Activated T-cell treated with anti-CD3 and anti-CD28 coated beads, Interleukin-2, amount 50 U/mL, for 24 hours (primary cell): ENCODE results near the gene IGFBP5.

Source experiments
- DNase-seq: peaks from one replicate; pipeline ENCODE4 v3.0.0-alpha.2; 2020
- H3K27ac Mint-ChIP-seq: 2 replicates; pipeline ENCODE4 v1.8.0; 2020; ENCODE audit warnings: mild to moderate bottlenecking, mixed read lengths
- H3K27me3 Mint-ChIP-seq: 2 replicates; pipeline ENCODE4 v1.8.0; 2020; ENCODE audit warnings: mixed read lengths
- H3K36me3 Mint-ChIP-seq: 2 replicates; pipeline ENCODE4 v1.8.0; 2020; ENCODE audit warnings: low read depth, mixed read lengths
- H3K4me1 Mint-ChIP-seq: 2 replicates; pipeline ENCODE4 v1.8.0; 2020; ENCODE audit warnings: low read depth, mixed read lengths
- H3K4me3 Mint-ChIP-seq: 2 replicates; pipeline ENCODE4 v1.8.0; 2020; ENCODE audit warnings: mild to moderate bottlenecking, moderate library complexity, mixed read lengths
- H3K9me3 Mint-ChIP-seq: 2 replicates; pipeline ENCODE4 v1.8.0; 2020; ENCODE audit warnings: mixed read lengths

Gene IGFBP5, protein sequence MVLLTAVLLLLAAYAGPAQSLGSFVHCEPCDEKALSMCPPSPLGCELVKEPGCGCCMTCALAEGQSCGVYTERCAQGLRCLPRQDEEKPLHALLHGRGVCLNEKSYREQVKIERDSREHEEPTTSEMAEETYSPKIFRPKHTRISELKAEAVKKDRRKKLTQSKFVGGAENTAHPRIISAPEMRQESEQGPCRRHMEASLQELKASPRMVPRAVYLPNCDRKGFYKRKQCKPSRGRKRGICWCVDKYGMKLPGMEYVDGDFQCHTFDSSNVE

DNA sequence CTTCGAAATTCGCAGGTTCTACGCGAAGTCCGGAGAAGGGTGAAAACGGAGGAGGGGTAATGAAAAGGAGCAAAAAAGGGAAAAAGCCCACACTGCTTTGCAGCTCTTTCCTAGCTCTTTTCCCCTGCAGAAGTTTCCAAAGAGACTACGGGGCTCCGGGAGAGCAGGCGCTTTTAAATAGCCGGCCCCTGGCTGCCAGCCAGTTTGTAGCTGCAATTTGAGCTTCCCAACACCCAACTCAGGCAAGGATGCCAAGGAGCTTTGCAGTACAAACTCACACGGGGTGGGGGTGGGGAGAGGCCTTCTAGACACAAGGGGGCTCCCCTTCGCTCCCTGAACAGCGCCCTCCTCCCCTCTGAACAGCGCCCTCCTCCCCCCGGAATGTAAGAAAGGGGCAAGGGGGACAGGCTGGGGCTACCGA lies at the start of gene IGFBP5:
IGFBP5 (minus strand) TSS at position 149 of the 421 bp plus-strand sequence. CDS start 774 bp downstream, outside the sequence.
- no peak for DNase-seq
- H3K36me3 Mint-ChIP-seq, result no peaks in the 10 kb centered on the region
- no peak within 1 kb of the TSS for H3K27ac Mint-ChIP-seq
- H3K4me3 Mint-ChIP-seq, result peak within 1 kb of the TSS; percentile 66
- H3K4me1 Mint-ChIP-seq, result peaks cover 33% of the 10 kb centered on the region
- peaks cover 60% of the 10 kb centered on the region for H3K27me3 Mint-ChIP-seq
- no peaks in the 10 kb centered on the region for H3K9me3 Mint-ChIP-seq

DNA sequence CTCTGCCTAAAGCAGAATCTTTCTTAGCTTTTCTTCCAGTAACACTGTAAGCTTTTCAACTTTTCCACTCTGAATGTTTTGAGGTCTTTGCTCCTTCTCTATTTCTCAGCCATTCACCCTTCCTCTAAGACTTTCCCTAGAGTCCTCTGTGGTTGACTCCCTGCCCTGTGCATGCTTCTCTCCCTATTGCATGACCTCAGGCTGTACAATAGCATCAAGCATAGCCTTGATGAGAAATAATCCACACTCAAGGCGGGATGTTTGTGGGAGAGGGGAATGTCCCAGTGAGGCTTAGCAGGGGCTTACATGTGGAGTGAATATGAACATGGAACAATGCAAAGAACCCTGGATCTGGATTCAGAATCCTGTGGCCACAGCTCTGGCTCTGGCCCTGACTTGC lies 48.4 kb upstream of the IGFBP5 start:
- no peak for DNase-seq
- peaks cover 39% of the 10 kb centered on the region for H3K27me3 Mint-ChIP-seq
- no peaks in the 10 kb centered on the region for H3K36me3 Mint-ChIP-seq

DNA sequence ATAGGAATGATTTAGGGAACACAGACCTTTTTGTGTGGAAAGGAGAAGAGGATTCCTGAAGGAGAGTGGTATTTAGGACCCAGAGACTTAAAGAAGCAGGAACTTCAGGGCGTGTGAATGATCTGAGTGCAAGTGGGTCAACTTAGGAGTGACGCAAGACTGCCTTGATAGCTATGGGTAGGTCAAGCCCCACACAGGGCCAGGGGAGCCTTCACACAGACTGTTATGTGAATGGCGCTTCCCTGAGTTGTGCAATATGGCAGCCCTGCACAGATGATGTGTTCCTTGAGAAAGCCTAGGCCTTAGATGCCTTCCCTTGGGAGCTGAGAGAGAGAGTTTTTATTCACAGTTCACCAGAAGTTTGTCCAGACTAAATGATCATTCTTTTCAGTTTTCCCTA lies 47.1 kb upstream of the IGFBP5 start:
- Mint-ChIP-seq H3K27ac (no peak overlapping the region), H3K36me3 (no peaks in the 10 kb centered on the region), H3K4me3 (no peak overlapping the region), H3K9me3 (no peaks in the 10 kb centered on the region), H3K4me1 (no peaks in the 10 kb centered on the region), H3K27me3 (peaks cover 35% of the 10 kb centered on the region)
- DNase-seq, result no peak

More for the DNA sequence above, 48.4 kb upstream of the IGFBP5 start:
- Mint-ChIP-seq H3K9me3 (no peaks in the 10 kb centered on the region), H3K4me3 (no peak overlapping the region), H3K4me1 (no peaks in the 10 kb centered on the region), H3K27ac (no peak overlapping the region)

DNA sequence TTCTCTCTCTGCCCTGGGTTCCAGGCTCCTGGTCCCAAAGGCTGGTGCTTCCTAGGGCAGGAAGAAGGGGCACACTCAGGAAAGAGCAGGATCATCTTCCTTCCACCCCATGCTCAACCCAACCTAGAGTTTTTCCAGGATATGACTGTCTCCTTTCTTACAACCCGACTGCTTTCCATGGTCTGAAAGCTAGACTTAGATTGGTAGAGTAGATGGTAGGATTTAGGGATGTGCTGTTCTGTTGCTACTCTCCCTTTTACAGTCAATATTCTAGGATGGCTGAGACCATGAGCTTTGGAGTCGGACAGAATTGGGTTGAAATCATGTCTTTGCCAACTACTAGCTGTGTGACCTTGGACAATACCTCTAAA lies 45.9 kb upstream of the IGFBP5 start:
- Mint-ChIP-seq H3K4me3 (no peak overlapping the region), H3K36me3 (no peaks in the 10 kb centered on the region), H3K4me1 (no peaks in the 10 kb centered on the region), H3K27me3 (peaks cover 30% of the 10 kb centered on the region), H3K27ac (no peak overlapping the region), H3K9me3 (no peaks in the 10 kb centered on the region)
- DNase-seq, result no peak

DNA sequence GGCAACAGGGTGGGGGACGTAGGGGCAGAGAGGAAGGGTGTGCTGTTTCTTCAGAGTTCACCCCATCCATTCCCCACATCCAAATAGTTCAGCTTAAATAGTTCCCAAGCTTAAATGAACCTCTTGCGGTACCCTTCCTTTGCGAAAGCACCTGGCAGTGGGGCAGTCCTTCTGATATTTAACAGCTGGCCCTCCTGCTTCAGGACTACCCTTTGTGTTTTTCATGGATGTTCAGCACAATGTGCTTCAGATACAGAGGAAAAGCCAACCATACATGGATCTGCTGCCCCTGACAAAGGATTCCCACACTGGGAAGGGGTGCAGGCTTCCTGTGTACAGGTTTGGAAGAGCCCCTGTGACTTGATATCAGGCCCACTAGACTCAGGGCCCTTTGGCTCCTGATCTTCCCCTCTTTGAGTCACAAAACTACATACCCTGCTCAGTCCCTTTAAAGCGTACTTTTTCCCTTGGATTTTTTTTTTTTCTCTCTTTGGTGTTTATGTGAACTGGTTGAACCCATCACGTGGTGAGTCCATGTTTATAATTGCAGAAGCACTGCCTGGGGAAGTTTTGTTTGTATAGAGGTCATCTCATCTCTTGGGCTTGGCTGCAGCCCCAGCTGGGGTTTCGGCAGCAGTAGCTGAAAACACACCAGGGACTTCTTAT lies 45.3 kb upstream of the IGFBP5 start:
- Mint-ChIP-seq H3K9me3 (no peaks in the 10 kb centered on the region), H3K4me3 (no peak overlapping the region), H3K4me1 (no peaks in the 10 kb centered on the region), H3K27me3 (peaks cover 27% of the 10 kb centered on the region), H3K36me3 (no peaks in the 10 kb centered on the region), H3K27ac (no peak overlapping the region)
- DNase-seq, result no peak

DNA sequence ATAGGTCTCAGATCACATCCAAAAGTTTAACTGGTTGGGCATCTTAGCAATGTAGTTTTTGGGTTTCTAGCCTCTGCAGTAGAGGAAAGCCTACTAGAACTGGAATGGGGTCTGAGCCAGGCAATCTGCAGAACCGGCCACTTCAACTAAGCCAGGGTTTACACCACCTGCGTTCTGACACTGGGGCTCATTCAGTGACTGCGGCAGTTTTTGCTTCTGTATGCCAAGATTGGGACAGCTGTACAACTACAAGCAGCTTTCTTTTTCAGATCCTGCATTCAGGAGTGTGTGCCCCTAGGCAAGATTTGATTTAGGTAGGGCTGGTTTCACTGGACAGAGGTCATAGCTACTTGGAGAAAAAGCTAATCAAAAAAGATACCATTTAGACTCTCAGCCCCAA lies 43.7 kb upstream of the IGFBP5 start:
- no peaks in the 10 kb centered on the region for H3K36me3 Mint-ChIP-seq
- no peak for DNase-seq
- no peaks in the 10 kb centered on the region for H3K4me1 Mint-ChIP-seq
- no peak overlapping the region for H3K27ac Mint-ChIP-seq
- peaks cover 14% of the 10 kb centered on the region for H3K27me3 Mint-ChIP-seq
- no peaks in the 10 kb centered on the region for H3K9me3 Mint-ChIP-seq
- H3K4me3 Mint-ChIP-seq, result no peak overlapping the region

DNA sequence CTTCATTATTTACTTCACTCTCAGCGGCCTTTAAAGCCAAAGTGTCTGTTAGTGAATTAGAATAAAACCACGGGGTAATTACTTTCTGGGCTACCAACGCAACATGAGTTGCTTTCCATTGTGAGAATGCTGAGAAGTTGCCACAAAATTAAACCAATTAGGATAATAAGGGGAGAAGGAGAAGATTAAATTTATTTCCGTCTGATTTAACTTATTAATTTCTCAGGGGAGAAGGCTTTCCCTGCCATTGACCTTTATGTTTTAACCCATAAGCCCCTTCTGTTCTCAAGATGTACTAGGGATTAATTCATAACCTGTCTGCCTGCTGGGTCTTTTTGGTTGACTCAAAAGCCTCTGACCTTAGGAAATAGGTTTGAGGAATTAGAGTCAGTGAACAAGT lies 42.3 kb upstream of the IGFBP5 start:
- H3K4me1 Mint-ChIP-seq, result no peaks in the 10 kb centered on the region

DNA sequence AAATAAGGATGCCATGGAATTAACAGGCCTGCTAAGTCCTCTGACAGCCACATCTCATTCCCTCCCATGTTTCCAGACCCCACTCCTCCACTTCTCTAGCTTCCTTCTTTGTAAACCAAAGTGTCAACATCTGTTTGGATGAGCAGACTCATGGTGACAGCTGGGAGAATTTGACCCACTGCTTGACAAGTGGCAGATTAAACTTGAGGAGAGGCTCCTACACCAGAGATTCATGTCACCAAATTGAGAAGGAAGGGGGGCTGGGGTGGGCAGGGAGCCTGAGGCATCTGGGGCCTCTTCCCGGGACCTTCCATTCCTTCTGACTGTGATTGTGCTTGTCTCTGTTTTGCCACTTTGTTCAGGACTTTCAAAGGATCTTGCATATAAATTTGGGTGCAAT lies 41.0 kb upstream of the IGFBP5 start:
- Mint-ChIP-seq H3K4me1 (no peaks in the 10 kb centered on the region), H3K27ac (no peak overlapping the region), H3K4me3 (no peak overlapping the region), H3K27me3 (peaks cover 9% of the 10 kb centered on the region), H3K36me3 (no peaks in the 10 kb centered on the region), H3K9me3 (no peaks in the 10 kb centered on the region)
- DNase-seq, result no peak

More for the DNA sequence above, 42.3 kb upstream of the IGFBP5 start:
- Mint-ChIP-seq H3K4me3 (no peak overlapping the region), H3K27me3 (peaks cover 16% of the 10 kb centered on the region), H3K27ac (no peak overlapping the region), H3K36me3 (no peaks in the 10 kb centered on the region), H3K9me3 (no peaks in the 10 kb centered on the region)
- DNase-seq, result no peak

DNA sequence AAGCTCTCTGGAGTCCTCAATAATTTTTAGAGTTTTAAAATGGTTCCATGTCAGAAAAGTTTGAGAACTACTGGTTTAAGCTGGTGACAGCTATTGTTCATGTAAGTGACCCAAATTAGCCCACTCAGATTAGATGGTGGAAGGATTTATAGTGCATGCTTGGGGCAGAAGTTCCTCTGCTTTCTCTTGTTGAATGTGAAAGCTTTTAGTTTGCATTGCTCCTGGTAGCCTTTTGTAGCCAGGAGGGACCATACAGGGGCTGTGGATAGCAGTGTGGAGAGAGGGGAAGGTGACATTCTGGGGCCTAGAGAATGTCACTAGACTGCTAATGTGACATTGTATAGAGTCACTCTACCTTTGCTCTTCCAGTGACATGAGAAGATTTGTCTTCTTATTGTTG lies 40.3 kb upstream of the IGFBP5 start:
- Mint-ChIP-seq H3K27ac (no peak overlapping the region), H3K9me3 (no peaks in the 10 kb centered on the region), H3K27me3 (peaks cover 5% of the 10 kb centered on the region), H3K4me1 (no peaks in the 10 kb centered on the region), H3K36me3 (no peaks in the 10 kb centered on the region), H3K4me3 (no peak overlapping the region)
- no peak for DNase-seq

DNA sequence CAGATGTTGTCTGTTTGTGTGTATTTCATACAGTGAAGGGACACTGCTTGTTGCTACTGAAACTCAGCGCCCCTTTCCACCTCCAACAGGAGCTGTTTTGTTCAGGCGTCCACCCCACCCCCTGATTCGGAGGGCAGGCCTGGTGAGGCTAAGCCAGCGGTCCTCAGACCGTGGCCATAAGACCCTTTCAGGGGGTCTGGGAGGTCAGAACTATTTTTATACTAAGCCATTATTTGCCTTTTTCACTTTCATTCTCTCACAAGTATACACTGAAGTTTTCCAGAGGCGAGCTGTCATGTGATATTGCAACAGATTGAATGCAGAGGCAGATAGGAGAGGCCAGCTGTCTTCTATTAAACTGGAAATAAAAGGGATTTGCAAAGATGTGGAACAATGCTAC lies 39.7 kb upstream of the IGFBP5 start:
- no peak overlapping the region for H3K4me3 Mint-ChIP-seq
- peaks cover 3% of the 10 kb centered on the region for H3K27me3 Mint-ChIP-seq
- no peak for DNase-seq
- H3K36me3 Mint-ChIP-seq, result no peaks in the 10 kb centered on the region
- H3K9me3 Mint-ChIP-seq, result no peaks in the 10 kb centered on the region
- H3K27ac Mint-ChIP-seq, result no peak overlapping the region
- no peaks in the 10 kb centered on the region for H3K4me1 Mint-ChIP-seq

DNA sequence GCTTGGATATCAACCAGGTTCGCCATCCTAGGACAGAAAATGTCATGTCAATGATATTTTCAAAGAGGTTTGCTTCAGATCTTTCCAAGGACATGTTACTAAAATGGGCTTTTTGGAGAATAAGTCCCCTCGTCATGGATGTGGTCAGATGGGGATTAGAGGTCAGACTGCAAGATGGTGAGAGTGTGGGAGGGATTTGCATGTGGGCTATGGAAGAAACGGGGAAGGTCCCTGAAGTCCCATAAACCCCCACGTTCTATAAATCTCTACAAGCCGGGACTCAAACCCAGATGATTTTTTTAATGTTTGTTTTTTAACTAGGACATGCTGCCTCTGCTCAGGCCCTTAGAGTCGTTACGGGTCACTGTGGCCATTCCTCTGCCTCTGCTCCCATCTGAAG lies 37.7 kb upstream of the IGFBP5 start:
- Mint-ChIP-seq H3K27ac (no peak overlapping the region), H3K27me3 (peaks cover 5% of the 10 kb centered on the region), H3K4me1 (no peaks in the 10 kb centered on the region), H3K9me3 (no peaks in the 10 kb centered on the region), H3K4me3 (no peak overlapping the region), H3K36me3 (no peaks in the 10 kb centered on the region)
- DNase-seq, result no peak

DNA sequence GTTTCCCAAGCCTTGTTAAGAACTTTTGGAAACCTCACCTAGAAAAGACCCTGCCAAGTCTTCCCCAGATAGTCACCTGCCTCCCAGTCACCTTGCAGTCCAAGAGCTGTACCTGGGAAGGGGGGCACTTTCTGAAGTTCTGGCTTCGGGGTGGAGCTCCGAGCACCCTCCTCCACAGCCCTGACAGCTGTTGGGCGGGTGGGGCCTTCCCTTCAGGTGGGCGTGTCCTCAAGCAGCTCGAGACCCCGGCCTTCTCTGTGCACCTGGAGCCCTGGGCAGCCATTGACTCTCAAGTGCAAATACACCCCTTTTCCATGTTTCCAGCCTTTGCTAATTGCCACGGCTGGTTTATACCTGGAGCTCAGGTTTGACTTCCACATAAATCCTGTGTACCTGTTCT lies 37.0 kb upstream of the IGFBP5 start:
- Mint-ChIP-seq H3K9me3 (no peaks in the 10 kb centered on the region), H3K27ac (no peak overlapping the region), H3K36me3 (no peaks in the 10 kb centered on the region), H3K27me3 (peaks cover 5% of the 10 kb centered on the region), H3K4me1 (no peaks in the 10 kb centered on the region), H3K4me3 (no peak overlapping the region)
- no peak for DNase-seq

DNA sequence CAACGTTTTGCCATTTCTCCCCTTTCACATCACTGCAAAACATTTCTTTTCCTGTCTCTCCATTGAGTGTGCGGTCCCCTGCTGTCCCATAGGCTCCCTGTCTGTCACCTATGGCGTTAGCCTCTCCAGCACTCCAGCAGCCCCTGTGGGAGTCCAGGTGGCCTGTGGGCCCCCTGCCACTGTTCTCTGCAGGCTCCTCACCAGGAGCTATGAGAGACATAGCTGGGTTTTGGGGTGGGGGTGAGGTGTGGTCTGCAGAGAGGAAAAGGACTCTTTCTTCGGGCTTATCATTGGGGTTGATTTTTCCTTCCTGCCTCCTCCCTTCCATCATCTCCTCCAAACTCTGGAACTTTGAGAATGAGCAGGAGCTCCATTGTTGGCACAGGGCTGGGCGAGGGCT lies 36.1 kb upstream of the IGFBP5 start:
- Mint-ChIP-seq H3K27ac (no peak overlapping the region), H3K9me3 (no peaks in the 10 kb centered on the region), H3K27me3 (peaks cover 5% of the 10 kb centered on the region), H3K4me3 (no peak overlapping the region), H3K4me1 (no peaks in the 10 kb centered on the region), H3K36me3 (no peaks in the 10 kb centered on the region)
- no peak for DNase-seq

DNA sequence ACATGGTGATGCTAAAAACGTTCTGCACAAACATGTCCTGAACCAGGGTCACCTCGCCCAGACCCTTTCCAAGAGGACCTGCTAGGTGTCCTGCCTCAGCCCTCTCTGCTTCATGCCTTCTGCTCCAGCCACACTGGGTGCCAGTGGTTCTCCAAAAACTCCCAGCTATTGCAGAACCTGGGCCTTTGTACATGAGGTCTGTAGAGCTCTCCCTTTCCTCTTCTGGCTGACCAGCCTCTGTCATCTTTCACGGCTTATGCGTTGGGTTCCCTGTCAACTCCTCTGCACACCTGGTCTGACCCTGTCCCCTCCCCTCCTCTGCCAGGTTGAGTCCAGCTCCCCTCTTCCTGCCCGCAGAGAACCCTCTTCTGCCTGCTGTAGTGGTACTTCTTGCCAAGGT lies 35.5 kb upstream of the IGFBP5 start:
- H3K27ac Mint-ChIP-seq, result no peak overlapping the region

DNA sequence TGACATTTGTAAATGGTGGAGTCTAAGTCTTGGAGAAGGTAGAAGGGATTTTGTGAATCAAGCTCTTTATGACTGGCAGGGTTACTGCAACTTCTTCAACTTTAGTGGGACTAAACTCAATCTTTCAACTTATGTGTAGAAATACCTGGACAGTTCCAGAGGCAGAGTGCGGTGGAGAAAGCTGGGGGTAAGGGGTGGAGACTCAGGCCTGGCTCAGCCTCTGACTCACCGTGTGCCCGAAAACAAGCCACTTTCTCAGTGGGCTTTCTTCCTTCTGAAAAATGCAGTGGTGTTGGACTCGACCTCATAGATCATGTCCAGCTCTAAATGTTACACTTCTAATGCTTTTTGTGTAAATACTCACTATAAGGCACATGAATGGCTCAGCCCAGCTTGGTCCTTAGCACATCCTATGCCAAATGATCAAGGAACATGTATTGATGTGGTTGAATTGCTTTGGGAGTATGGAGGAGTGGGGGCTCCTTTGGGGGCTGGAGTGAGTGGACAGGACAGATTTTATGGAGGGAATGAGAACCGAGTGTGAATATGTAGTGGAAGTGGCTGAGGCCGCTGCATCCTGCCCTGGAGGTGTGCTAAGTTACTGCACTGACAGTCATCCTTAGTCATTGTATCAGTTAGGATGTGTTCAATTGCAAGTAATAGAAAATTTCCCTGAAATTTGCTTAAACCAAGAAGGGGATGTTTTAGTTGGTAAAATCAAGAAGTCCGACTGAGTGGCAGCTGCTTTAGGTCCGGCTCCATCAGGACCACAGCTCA lies 32.2 kb upstream of the IGFBP5 start:
- Mint-ChIP-seq H3K4me3 (no peak overlapping the region), H3K36me3 (no peaks in the 10 kb centered on the region), H3K9me3 (no peaks in the 10 kb centered on the region), H3K27me3 (peaks cover 3% of the 10 kb centered on the region), H3K27ac (no peak overlapping the region), H3K4me1 (no peaks in the 10 kb centered on the region)
- no peak for DNase-seq

More for the DNA sequence above, 35.5 kb upstream of the IGFBP5 start:
- no peaks in the 10 kb centered on the region for H3K36me3 Mint-ChIP-seq
- no peak for DNase-seq
- no peaks in the 10 kb centered on the region for H3K9me3 Mint-ChIP-seq
- no peak overlapping the region for H3K4me3 Mint-ChIP-seq
- peaks cover 5% of the 10 kb centered on the region for H3K27me3 Mint-ChIP-seq
- H3K4me1 Mint-ChIP-seq, result no peaks in the 10 kb centered on the region
